Measurements from ENCODE around the gene FOXA3.

GRCh38 chr19:45821570-45821969 lies 42.6 kb upstream of the FOXA3 start:
- TF ChIP-seq CTCF (conservative IDR thresholded peaks at IDR 0.05; ENCODE audit: low read depth in 2 of 2) (no peak), ZNF462 (CRISPR knock-in tag; IDR thresholded peaks at IDR 0.05) (no peak), EZH2 (IDR thresholded peaks at IDR 0.05; ENCODE audit: low read depth, unreplicated experiment) (no peak), POLR2AphosphoS5 (IDR thresholded peaks at IDR 0.05; ENCODE audit: low read depth) (no peak), NANOG (IDR thresholded peaks at IDR 0.05; ENCODE audit: borderline replicate concordance) (no peak), EZH2phosphoT487 (IDR thresholded peaks at IDR 0.05; ENCODE audit: unreplicated experiment) (no peak), REST (IDR thresholded peaks at IDR 0.05; ENCODE audit: unreplicated experiment) (no peak)
